Measurements from ENCODE around the gene MT1H.
"Not testable (repeated sequence)": the region's sequence is repeated elsewhere in the genome, so short reads cannot be mapped to it uniquely, and the experiment has no call there.

MT1H gene

GRCh38 chr16:56684926-56685590 is 15.4 kb downstream of the MT1H start:
- no peak for DNase-seq (ENCODE audit: low read depth)

- no peak for DNase-seq (ENCODE audit: low read depth)
Measured at GRCh38 chr16:56686758-56687157, 17.1 kb downstream of the MT1H start.

- DNase-seq (ENCODE audit: low read depth): no peak
Measured at GRCh38 chr16:56688762-56689161, 19.1 kb downstream of the MT1H start.

DNA sequence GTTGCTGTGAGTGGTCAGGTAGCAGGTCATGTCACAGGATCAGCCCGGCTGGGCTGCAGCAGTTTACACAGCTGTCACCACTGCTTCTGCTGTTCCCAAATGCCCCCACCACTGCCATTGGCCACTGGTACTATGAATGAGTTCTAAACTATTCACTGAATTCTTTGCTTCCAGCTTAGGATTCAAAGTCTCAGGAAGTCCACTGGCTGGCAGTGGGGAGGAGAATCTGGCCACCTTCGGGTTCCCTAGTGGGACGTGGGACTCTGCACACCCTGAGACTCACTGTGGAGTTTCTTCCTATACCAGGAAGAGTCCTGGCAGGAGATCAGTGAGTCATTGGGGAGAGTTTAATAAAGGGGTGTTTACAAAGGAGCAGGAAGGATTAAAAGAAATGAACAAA is 19.6 kb downstream of the MT1H start:
- DNase-seq (ENCODE audit: low read depth): no peak

GRCh38 chr16:56690420-56691122 is 21.0 kb downstream of the MT1H start:
- no peak for DNase-seq (ENCODE audit: low read depth)

DNA sequence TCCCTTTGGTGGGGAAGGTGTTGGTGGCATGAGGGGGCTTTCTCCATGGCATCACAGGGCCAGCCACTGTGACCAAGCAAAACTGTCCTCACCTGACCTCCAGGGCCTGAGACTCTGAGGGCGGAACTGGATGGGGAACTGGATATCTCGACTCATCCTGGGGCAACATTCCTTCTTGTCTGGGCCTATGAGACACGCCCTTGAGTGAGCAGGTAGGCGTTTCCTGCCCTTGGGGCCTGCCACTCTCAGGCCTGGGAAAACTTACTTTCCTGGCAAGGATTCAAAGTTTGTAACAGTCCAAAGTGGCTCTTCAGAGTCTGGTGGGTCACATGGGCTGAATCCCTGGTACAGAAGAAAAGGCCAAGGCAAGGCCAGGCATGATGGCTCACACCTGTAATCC is 22.3 kb downstream of the MT1H start:
- DNase-seq (ENCODE audit: low read depth): no peak

GRCh38 chr16:56695246-56695645 is 25.6 kb downstream of the MT1H start:
- no peak for DNase-seq (ENCODE audit: low read depth)

DNA sequence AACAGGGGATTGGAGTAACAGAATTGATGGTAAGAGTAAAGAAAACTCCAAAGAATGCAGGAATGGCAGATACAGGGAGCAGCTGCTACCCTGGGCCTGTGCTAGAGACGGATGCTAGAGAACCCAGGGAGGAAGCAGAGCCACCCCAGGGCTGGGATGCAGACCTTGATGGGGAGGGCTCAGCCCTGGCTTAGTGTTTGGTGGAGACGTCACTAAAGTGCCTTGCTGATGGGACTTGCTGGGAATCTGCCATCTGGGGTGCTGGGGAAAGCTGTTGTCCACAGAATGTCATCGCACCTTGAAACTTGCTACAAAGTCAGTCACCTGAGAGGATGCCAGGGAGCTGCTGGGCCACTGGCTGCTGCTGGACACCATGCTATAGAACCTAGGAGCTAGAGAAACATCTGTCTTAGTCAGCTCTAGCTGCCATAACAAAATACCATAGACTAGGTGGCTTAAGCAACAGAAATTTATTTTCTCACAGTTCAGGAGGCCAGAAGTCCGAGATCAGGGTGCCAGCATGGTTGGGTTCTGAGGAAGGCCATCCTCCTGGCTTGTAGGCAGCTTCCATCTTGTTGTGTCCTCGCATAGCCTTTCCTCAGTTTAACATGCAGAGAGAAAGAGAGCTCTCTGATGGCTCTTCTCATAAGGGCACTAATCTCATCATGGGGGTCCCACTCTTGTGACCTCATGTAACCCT is 28.0 kb downstream of the MT1H start:
- DNase-seq (ENCODE audit: low read depth): no peak

DNA sequence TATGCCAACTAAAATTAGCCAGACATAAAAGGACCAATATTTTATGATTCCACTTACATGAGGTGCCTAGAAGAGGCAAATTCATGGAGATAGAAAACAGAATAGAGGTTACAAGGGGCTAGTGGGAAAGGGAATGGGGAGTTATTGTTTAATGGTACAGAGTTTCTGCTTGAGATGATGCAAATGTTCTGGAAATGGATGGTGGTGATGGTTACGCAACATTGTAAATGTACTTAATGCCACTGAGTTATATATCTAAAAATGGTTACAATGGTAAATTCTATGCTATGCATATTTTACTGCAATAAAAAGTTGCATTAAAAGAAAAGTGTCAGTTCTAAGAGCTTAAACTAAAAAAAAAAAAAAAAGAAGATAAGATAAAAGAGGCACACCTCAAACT is 30.6 kb downstream of the MT1H start:
- no peak for DNase-seq (ENCODE audit: low read depth)

DNA sequence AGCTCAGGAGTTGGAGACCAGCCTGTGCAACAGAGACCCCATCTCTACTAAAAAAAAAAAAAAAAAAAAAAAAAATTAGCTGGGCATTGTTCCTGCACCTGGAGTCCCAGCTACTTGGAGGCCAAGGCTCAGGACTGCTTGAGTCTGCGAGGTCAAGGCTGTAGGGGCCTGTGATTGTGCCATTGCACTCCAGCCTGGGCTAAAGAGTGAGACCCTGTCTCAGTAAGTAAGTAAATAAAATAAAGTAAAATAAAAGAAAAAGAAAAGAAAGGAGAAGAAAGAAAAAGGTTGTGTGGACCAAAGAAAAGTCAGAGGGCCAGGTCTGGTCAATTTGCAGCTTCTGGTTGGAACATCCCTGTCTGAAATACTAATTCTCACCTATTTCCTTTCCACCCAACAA is 31.0 kb downstream of the MT1H start:
- DNase-seq (ENCODE audit: low read depth): no peak

GRCh38 chr16:56701534-56701933 is 31.9 kb downstream of the MT1H start:
- no peak for DNase-seq (ENCODE audit: low read depth)

DNA sequence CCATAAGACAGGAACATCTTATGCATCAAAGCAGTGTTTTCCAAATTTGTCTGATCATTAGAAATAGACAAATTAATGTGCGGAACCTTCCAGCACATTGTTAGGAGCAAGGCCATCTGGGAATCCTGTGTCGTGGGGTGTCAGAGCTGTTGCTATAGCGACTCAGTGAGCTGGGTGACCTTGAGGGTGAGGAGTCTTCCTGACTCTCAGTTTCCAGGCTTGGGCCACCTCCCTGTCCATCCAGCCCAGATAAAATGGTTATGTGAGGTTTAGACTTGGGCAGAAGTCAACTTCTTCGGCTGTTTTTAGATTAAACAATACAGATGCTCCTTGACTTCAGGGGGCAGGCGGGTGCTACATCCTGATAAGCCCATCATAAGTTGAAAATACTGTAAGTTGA is 33.2 kb downstream of the MT1H start:
- no peak for DNase-seq (ENCODE audit: low read depth)

- no peak for DNase-seq (ENCODE audit: low read depth)
Measured at GRCh38 chr16:56708525-56709442, 39.2 kb downstream of the MT1H start.

GRCh38 chr16:56709443-56710040 is 39.9 kb downstream of the MT1H start:
- DNase-seq (ENCODE audit: low read depth): no peak

DNA sequence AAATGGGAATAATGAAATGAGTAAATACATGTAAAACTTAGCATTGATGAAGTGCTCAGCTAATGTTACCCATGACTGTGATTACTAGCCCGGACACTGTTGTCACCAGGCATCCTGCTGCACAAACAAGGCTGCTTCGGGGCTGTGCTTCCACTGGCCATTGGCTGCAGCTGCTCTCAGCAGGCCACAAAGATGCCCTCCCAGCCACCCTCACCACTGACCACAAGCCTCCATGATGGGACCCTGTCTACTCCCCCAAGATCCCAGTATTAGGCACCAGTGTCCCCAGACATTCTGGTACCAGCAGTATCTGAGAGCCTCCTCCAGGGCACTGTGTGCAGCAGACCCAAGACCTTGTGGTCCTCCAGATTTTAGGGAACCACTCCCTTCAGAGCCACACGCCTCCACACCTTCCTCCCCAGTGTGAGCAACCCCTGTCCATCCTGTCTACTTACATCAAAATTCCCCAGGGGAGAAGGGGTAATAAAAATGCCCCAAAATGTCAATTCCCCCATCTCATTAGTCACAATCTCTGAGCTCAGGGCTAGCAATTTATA is 40.6 kb downstream of the MT1H start:
- no peak for DNase-seq (ENCODE audit: low read depth)

- DNase-seq (ENCODE audit: low read depth): no peak
Measured at GRCh38 chr16:56711862-56712261, 42.2 kb downstream of the MT1H start.

DNA sequence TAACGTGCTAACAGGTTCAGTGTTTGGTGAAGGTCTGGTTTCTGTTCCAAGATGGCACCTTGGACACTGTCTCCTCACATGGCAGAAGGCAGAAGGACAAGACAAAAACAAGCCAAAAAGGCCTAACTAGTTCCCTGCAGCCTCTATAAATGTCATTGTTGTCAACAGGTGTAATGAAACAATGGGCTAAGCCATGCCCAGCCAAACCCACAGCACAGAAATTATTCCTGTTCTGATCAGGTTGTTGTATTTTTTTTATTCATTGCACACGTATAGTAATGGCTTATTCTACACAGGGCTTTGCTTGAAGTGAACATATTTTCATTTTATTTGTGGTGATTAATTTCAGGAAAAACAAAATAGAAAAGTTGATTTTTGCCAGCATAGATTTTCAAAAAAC is 44.2 kb downstream of the MT1H start:
- no peak for DNase-seq (ENCODE audit: low read depth)

DNA sequence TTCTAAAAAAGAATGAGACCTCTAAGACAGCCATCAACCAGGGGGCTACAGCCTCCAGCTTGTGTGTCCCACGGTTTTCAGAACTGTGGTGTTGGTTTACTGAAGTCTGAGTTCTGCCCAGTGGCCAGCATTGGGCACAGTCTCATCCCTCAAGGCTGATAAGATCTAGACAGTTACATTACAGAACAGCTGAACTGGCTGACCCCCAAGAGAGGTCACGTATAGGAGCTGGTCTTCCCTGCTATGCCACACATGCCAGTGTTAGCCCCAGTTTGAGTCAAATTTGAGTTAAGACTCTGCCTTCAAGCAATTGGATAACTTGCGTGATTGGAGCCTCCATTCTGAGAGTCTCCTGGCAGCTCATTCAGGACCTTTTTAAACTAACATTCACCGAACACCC is 45.5 kb downstream of the MT1H start:
- no peak for DNase-seq (ENCODE audit: low read depth)

DNA sequence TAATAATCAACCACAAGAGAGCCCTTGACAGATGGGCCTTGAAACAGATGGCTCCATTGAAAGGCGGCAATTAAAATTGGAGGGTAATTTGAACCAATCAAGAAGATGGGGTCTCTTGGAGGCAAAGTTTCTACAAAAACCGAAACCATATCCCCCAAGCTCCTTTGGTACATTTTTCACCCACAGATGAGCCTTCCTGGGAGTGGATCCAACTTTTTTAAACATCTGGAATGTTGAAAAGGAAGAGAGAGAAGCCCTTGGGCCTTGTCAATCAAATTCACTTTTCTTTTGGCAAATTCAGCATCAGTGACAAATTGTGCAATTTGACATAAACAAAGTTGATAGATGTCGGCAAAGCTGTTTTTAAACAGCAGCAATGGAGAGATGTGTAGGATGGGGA is 47.1 kb downstream of the MT1H start:
- DNase-seq (ENCODE audit: low read depth): no peak

- not testable (repeated sequence) for DNase-seq (ENCODE audit: low read depth)
Measured at GRCh38 chr16:56717532-56717931, 47.9 kb downstream of the MT1H start.
